Stomach (tissue), 9 donors: Measurements from ENCODE around the gene PROSER1. TPM values are rescaled to one million over a fixed set of nuclear protein-coding genes. Genes with fewer than 3 reads are reported as not detected.

Experiments
- DNase-seq, 2 donors: peaks; one replicate each; pipeline versions ENCODE4 v3.0.0 to v3.0.0-alpha.2; 2013 to 2019
- H3K27ac ChIP-seq, 5 donors: fragments of 200-600 bp in 4 of 5; sonication (generic) in 4 of 5; one replicate each; pipeline ENCODE4 v1.5.1; 2013 to 2019; ENCODE audit warnings: mild to moderate bottlenecking in 1 of 5, moderate library complexity in 1 of 5
- H3K27me3 ChIP-seq, 3 donors: fragments of 200-600 bp; sonication (generic); one replicate each; pipeline ENCODE4 v1.5.1; 2017 to 2019; ENCODE audit warnings: mixed run types in 1 of 3
- H3K36me3 ChIP-seq, 4 donors: fragments of 200-600 bp; sonication (generic); 1 replicate in 3 of 4; 2 replicates in 1 of 4; pipeline ENCODE4 v1.5.1; 2016 to 2019
- H3K4me1 ChIP-seq, 4 donors: fragments of 200-600 bp; sonication (generic); one replicate each; pipeline ENCODE4 v1.5.1; 2016 to 2019
- H3K4me3 ChIP-seq, 4 donors: fragments of 200-600 bp; sonication (generic) in 3 of 4; one replicate each; pipeline ENCODE4 v1.5.1; 2016 to 2019; ENCODE audit warnings: mild to moderate bottlenecking in 1 of 4
- H3K9me3 ChIP-seq, 4 donors: fragments of 200-600 bp; sonication (generic); one replicate each; pipeline ENCODE4 v1.5.1; 2016 to 2019
- CTCF ChIP-seq, 7 experiments: fragments of 450-650 bp in 4 of 7; fragments of 200-600 bp in 3 of 7; sonication (generic) in 3 of 7; IDR thresholded peaks; one replicate each; pipeline ENCODE4 v1.5.1; 2016 to 2019; ENCODE audit warnings: antibody characterized with exemption in 7 of 7, control low read depth in 2 of 7, mild to moderate bottlenecking in 1 of 7
- EP300 ChIP-seq: sonication (generic); formaldehyde crosslinking; IDR thresholded peaks from one replicate; pipeline ENCODE4 v1.6.1; 2017; ENCODE audit warnings: antibody characterized with exemption
- POLR2A ChIP-seq, 4 donors: fragments of 450-650 bp; IDR thresholded peaks; one replicate each; pipeline ENCODE4 v1.6.1; 2016; ENCODE audit warnings: antibody characterized with exemption in 4 of 4, control low read depth in 2 of 4, mild to moderate bottlenecking in 1 of 4, moderate library complexity in 1 of 4
- POLR2AphosphoS5 ChIP-seq, 3 donors: sonication (generic); formaldehyde crosslinking; IDR thresholded peaks; one replicate each; pipeline ENCODE4 v1.6.1; 2016; ENCODE audit warnings: antibody characterized with exemption in 3 of 3
- WGBS, 5 donors: extraction: QIAGEN DNeasy Blood & Tissue Kit in 3 of 5; methylation state at CpG; one replicate each; pipeline versions ENCODE4 v1.1.5 to v1.1.7; 2013 to 2018; 5-methylcytosine and 5-hydroxymethylcytosine counted together
- intact Hi-C: fragments of 100-400 bp; cut with DNase I; formaldehyde crosslinking; loops from one replicate; pipeline ENCODE4 v1.15.1; 2023; ENCODE audit warnings: low total_unique reads
- polyA plus RNA-seq, 3 donors: library from polyadenylated mRNA; stranded (reverse); fragments of 200-250 nt; gene quantifications; one replicate each; pipeline ENCODE4 v1.2.3, GENCODE V29; 2013
- total RNA-seq, 5 donors: library from RNA; depleted of rRNA; stranded (reverse); fragments of >200 nt; gene quantifications; one replicate each; pipeline versions ENCODE4 v1.1.0 to v1.2.3, GENCODE V29; 2014 to 2016
- donor health status: healthy with polysubstance abuse.
- donor health status: Bipolar disorder and iron deficiency.
- donor health status: healthy.

Gene PROSER1
- total and polyA plus RNA-seq, 8 donors: 5.7 to 176 (median 13.3) TPM

DNA sequence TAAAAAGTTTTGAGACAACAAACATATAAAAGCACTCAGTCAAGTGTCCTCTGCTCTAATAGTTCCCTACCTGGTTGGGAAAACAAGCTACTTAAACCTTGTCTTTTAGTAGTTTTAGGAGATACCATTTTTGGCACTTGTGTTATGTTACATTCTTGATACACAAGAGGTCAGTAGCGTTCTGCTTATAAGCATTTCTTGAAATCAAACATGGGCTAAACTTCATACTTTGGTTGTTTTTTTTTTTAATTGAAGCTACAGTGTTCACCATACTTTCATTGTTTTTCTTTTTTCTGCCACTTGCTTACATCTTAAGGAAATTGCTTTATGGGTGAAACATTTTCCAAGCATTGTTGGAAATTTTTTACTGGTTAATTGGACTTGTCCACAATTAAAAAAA is 13.3 kb upstream of the PROSER1 start:
- intact Hi-C loops: no loop called here
- Histone ChIP-seq H3K4me3 (no peak overlapping the region), H3K4me1 (no peaks in the 10 kb centered on the region), H3K27me3 (no peaks in the 10 kb centered on the region), H3K27ac (no peak overlapping the region), H3K36me3 (peaks cover 0 to 38% (median 19%) of the 10 kb centered on the region in 4 donors), H3K9me3 (no peaks in the 10 kb centered on the region)
- peak in 1 of 2 donors; percentile 65 for DNase-seq
- TF ChIP-seq POLR2AphosphoS5 (IDR thresholded peaks at IDR 0.05) (no peak), CTCF (IDR thresholded peaks at IDR 0.05) (no peak), EP300 (no peak), POLR2A (IDR thresholded peaks at IDR 0.05) (no peak)
- WGBS, 5 donors: 21 to 38% (median 26%) methylated on average over 1 of the region's 1 CpG

DNA sequence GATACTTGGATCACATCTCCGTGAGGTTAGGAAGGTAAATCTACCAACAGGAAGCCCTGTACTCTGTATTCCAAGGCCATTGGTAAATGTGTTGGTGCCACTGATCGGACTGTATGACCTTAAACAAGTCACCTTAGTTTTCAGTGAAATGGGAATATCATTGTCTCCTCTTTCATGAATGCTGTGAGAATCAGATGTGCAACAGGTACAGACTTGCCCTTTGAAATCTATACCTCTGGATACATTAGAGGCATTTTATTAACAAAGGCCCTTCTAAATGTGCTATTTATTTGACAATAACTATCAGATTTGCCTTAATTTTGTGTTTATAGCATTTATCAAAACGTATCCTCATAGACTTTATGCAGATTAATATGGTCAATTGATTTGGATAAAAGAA is 11.4 kb upstream of the PROSER1 start:
- intact Hi-C loops: no loop called here
- 88 to 95% (median 90%) methylated on average over 3 of the region's 3 CpGs for WGBS, 5 donors

DNA sequence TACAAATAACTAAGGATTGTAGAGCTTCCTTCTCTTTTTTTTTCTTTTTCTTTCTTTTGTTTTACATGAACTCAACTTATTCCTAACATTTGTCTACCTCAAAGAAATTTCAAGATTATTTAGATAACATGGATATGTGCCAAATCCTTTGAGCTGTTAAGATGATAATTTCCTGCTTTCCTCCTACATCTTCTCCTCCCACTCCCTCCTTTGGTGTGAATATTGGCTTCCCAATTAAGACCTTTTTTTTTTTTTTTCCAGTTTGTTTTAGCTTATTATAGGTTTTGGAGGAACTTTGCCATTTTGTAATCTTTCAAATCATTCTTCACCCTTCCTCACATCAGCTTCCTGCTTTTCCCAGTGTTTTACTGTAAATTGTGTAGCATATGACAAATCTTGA is 10.9 kb upstream of the PROSER1 start:
- DNase-seq: no peak
- no peak overlapping the region for H3K27ac ChIP-seq
- no peaks in the 10 kb centered on the region for H3K27me3 ChIP-seq
- H3K4me1 ChIP-seq: no peaks in the 10 kb centered on the region
- intact Hi-C loops: no loop called here
- peaks cover 5 to 61% (median 35%) of the 10 kb centered on the region in 4 donors for H3K36me3 ChIP-seq
- H3K4me3 ChIP-seq: no peak overlapping the region
- H3K9me3 ChIP-seq: no peaks in the 10 kb centered on the region
- TF ChIP-seq CTCF (IDR thresholded peaks at IDR 0.05): no peak
- no peak for TF ChIP-seq EP300
- no peak for TF ChIP-seq POLR2A (IDR thresholded peaks at IDR 0.05)
- TF ChIP-seq POLR2AphosphoS5 (IDR thresholded peaks at IDR 0.05): no peak

More for the DNA sequence above, 11.4 kb upstream of the PROSER1 start:
- no peak for TF ChIP-seq CTCF (IDR thresholded peaks at IDR 0.05)
- no peak for TF ChIP-seq EP300
- TF ChIP-seq POLR2A (IDR thresholded peaks at IDR 0.05): no peak
- TF ChIP-seq POLR2AphosphoS5 (IDR thresholded peaks at IDR 0.05): no peak
- DNase-seq: no peak
- Histone ChIP-seq H3K4me3 (no peak overlapping the region), H3K36me3 (peaks cover 3 to 56% (median 32%) of the 10 kb centered on the region in 4 donors), H3K27me3 (no peaks in the 10 kb centered on the region), H3K9me3 (no peaks in the 10 kb centered on the region), H3K27ac (no peak overlapping the region), H3K4me1 (no peaks in the 10 kb centered on the region)

DNA sequence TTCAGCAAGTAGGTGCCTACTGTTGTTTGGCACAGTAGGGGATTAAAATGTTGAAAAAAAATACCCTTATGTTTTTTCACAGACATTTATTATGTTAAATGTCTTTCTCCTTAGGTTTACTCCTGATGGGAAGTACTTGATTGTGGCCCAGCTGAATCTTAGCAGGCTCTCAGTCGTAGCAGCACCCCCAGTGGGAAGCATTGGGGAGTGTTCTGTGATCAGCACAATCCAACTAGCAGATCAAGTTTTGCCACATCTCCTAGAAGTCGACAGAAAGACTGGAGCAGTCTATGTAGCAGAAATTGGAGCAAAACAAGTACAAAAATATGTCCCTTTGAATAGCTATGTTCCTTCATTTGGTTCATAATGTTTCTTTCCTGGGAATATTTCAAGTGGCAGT is 9.7 kb upstream of the PROSER1 start:
- H3K27me3 ChIP-seq: no peaks in the 10 kb centered on the region
- 13 to 50% (median 30%) methylated on average over 2 of the region's 2 CpGs for WGBS, 5 donors
- H3K27ac ChIP-seq: no peak overlapping the region
- TF ChIP-seq POLR2A (IDR thresholded peaks at IDR 0.05) (no peak), CTCF (IDR thresholded peaks at IDR 0.05) (no peak), EP300 (no peak), POLR2AphosphoS5 (IDR thresholded peaks at IDR 0.05) (no peak)
- no peak overlapping the region for H3K4me3 ChIP-seq
- peaks cover 5 to 56% (median 35%) of the 10 kb centered on the region in 4 donors for H3K36me3 ChIP-seq
- intact Hi-C loops: no loop called here
- peak in 1 of 2 donors; percentile 78 for DNase-seq
- H3K4me1 ChIP-seq: no peaks in the 10 kb centered on the region
- H3K9me3 ChIP-seq: no peaks in the 10 kb centered on the region
